Measurements from ENCODE around the gene DDX10. TPM values are rescaled to one million over a fixed set of nuclear protein-coding genes. Genes with fewer than 3 reads are reported as not detected.

DDX10 gene
- total RNA-seq, 1 donor from 2014 or later = 38.5 TPM

GRCh38 chr11:108877178-108877577, 212.3 kb downstream of the DDX10 start:
- TF ChIP-seq, protein P1, sequence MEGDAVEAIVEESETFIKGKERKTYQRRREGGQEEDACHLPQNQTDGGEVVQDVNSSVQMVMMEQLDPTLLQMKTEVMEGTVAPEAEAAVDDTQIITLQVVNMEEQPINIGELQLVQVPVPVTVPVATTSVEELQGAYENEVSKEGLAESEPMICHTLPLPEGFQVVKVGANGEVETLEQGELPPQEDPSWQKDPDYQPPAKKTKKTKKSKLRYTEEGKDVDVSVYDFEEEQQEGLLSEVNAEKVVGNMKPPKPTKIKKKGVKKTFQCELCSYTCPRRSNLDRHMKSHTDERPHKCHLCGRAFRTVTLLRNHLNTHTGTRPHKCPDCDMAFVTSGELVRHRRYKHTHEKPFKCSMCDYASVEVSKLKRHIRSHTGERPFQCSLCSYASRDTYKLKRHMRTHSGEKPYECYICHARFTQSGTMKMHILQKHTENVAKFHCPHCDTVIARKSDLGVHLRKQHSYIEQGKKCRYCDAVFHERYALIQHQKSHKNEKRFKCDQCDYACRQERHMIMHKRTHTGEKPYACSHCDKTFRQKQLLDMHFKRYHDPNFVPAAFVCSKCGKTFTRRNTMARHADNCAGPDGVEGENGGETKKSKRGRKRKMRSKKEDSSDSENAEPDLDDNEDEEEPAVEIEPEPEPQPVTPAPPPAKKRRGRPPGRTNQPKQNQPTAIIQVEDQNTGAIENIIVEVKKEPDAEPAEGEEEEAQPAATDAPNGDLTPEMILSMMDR (IDR thresholded peaks at IDR 0.05; ENCODE audit: unreplicated experiment) = no peak
- H3K9me3 Mint-ChIP-seq = no peaks in the 10 kb centered on the region
- H3K27me3 Mint-ChIP-seq (ENCODE audit: low read depth) = no peaks in the 10 kb centered on the region

GRCh38 chr11:108880510-108880909, 215.6 kb downstream of the DDX10 start:
- no peaks in the 10 kb centered on the region for H3K27me3 Mint-ChIP-seq (ENCODE audit: low read depth)
- no peaks in the 10 kb centered on the region for H3K36me3 Mint-ChIP-seq
- H3K4me1 Mint-ChIP-seq = peaks cover under 1% of the 10 kb centered on the region
- no peak overlapping the region for H3K4me3 Mint-ChIP-seq
- no peak overlapping the region for H3K27ac Mint-ChIP-seq
- no peak for DNase-seq (ENCODE audit: low spot score in 2 of 2, unreplicated experiment in 2 of 2)
- TF ChIP-seq, protein P1 (IDR thresholded peaks at IDR 0.05; ENCODE audit: unreplicated experiment) = no peak
- H3K9me3 Mint-ChIP-seq = no peaks in the 10 kb centered on the region

More at GRCh38 chr11:108877178-108877577, 212.3 kb downstream of the DDX10 start:
- H3K27ac Mint-ChIP-seq = no peak overlapping the region
- peaks cover 2% of the 10 kb centered on the region for H3K4me1 Mint-ChIP-seq
- DNase-seq (ENCODE audit: low spot score in 2 of 2, unreplicated experiment in 2 of 2) = no peak
- H3K4me3 Mint-ChIP-seq = no peak overlapping the region
- no peaks in the 10 kb centered on the region for H3K36me3 Mint-ChIP-seq

DNA sequence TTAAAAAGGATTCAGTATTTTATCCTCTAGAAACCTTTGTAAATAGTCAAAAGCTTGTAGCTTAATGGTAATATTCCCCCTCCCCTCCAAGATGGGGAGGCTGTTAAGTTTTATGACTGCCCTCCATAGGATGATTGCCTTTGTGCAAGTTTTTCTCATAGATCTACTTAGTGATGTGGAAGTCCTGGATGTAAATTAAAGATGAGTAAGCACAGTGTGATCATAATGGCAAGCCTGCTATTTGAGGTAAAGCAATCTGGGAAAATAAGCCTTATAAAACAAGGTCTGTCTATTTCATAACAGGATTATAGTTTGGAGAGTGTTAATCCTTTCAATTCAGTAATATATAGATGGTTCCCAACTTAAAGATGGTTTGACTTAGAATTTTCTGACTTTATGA, 216.3 kb downstream of the DDX10 start:
- H3K27me3 Mint-ChIP-seq (ENCODE audit: low read depth) = no peaks in the 10 kb centered on the region
- no peak overlapping the region for H3K4me3 Mint-ChIP-seq
- TF ChIP-seq, protein P1 (IDR thresholded peaks at IDR 0.05; ENCODE audit: unreplicated experiment) = no peak
- H3K36me3 Mint-ChIP-seq = no peaks in the 10 kb centered on the region
- DNase-seq (ENCODE audit: low spot score in 2 of 2, unreplicated experiment in 2 of 2) = no peak
- H3K4me1 Mint-ChIP-seq = peaks cover 6% of the 10 kb centered on the region
- no peaks in the 10 kb centered on the region for H3K9me3 Mint-ChIP-seq
- no peak overlapping the region for H3K27ac Mint-ChIP-seq

- DNase-seq (ENCODE audit: low spot score in 2 of 2, unreplicated experiment in 2 of 2) = no peak
- peaks cover 14% of the 10 kb centered on the region for H3K4me1 Mint-ChIP-seq
- TF ChIP-seq, protein P1 (IDR thresholded peaks at IDR 0.05; ENCODE audit: unreplicated experiment) = no peak
- H3K4me3 Mint-ChIP-seq = no peak overlapping the region
- no peaks in the 10 kb centered on the region for H3K9me3 Mint-ChIP-seq
- H3K27ac Mint-ChIP-seq = no peak overlapping the region
- no peaks in the 10 kb centered on the region for H3K36me3 Mint-ChIP-seq
- no peaks in the 10 kb centered on the region for H3K27me3 Mint-ChIP-seq (ENCODE audit: low read depth)
These were observed 217.5 kb downstream of the DDX10 start for GRCh38 chr11:108882211-108882831.

DNA sequence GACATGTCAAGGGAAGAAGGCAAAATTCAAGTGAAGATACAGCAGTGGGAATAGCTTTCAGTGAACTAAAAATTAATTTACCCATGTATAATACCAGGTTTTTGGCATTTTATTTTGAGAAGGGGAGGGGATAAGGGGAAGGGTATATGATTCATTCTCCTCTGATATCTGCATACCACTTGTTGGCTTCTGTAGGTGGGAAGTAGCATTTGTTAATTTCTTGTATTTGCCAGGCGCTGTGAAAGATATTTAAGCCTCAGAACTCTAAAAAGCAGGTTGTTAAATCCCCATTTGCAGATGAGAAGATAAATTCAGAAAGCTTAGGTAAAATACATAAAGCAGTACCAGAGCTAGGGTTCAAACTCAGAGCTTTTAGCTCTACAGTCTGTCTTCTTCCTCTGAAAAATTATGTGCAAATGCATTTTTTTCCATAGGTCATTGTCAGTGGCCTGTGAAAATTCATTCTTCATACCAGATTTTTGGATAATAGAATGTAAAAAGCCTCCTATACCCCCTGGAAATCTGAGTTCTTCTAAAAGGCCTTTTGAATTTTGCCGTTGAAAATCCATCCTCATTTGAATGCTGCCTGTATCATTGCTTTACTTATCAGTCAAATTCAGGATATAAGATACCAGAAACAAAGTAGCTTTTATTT, 221.3 kb downstream of the DDX10 start:
- H3K27me3 Mint-ChIP-seq (ENCODE audit: low read depth) = no peaks in the 10 kb centered on the region
- peaks cover 23% of the 10 kb centered on the region for H3K4me1 Mint-ChIP-seq
- no peaks in the 10 kb centered on the region for H3K36me3 Mint-ChIP-seq
- H3K27ac Mint-ChIP-seq = no peak overlapping the region
- H3K9me3 Mint-ChIP-seq = no peaks in the 10 kb centered on the region
- no peak for DNase-seq (ENCODE audit: low spot score in 2 of 2, unreplicated experiment in 2 of 2)
- TF ChIP-seq, protein P1 (IDR thresholded peaks at IDR 0.05; ENCODE audit: unreplicated experiment) = no peak
- H3K4me3 Mint-ChIP-seq = no peak overlapping the region
